Measurements from ENCODE around the gene SSBP3.
A peak's percentile ranks its signal among the peaks of the same experiment; 100 is the strongest.
"Not testable (repeated sequence)": the region's sequence is repeated elsewhere in the genome, so short reads cannot be mapped to it uniquely, and the experiment has no call there.

SSBP3 gene

DNA sequence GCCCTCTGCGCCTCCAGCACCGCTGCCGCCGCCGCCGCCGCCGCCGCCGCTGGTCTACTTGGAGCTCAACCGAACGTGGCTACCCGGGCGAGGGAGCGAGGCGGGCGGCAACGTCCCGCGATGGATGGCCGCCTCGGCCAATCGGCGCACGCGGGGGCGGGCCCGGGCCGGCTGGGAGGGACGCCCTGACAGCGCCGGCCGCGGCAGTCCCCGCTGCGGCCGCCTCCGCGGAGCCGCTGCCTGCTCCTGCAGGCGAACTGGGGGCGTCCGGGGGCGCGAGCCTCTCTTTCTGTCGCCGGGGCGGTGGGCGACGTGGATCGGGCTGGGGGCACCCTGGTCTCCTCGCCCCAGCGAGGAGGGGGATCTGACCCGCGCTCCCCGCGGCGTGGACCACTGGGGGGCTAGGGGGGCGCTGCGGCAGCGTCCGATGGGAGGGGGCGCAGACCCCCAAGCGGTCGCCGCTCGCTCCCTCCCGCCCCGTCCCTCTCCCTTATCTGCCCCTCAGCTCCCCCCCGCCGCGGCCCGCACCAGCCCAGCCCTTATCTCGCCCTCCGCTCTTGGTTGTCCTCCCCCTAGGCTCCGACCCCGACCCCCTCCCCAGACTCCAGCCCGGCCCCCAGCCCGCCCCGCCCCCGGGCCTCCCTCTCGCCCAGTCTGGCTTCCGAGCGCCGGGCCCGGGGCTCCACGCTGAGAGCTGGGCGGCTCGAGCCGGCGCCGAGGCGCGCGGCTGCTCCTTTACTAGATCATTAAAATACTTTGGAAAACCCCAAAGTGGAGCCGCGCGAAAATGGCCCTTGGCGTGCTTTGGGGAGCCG is at the start of gene SSBP3:
TSS of gene SSBP3 (minus strand) at position 56 of the 815 bp plus-strand sequence.
- peak; percentile 80 for DNase-seq (ENCODE audit: low read depth)

DNA sequence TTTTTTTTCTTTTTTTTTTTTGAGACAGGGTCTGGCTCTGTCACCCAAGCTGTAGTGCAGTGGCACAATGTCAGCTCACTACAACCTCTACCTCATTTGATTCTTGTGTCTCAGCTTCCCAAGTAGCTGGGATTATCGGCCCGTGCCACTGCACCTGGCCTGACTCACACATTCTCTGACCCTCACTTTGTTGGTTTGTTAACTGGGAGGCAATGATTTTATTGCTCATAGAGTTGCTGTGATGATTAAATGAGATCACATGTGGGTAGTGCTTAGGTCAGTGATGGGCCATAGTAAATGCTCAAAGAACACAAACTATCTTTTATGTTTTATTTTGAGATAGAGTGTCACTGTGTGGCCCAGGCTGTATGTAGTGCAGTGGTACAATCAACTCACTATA is 47.3 kb upstream of the SSBP3 start:
- no peak for DNase-seq (ENCODE audit: low read depth)

DNA sequence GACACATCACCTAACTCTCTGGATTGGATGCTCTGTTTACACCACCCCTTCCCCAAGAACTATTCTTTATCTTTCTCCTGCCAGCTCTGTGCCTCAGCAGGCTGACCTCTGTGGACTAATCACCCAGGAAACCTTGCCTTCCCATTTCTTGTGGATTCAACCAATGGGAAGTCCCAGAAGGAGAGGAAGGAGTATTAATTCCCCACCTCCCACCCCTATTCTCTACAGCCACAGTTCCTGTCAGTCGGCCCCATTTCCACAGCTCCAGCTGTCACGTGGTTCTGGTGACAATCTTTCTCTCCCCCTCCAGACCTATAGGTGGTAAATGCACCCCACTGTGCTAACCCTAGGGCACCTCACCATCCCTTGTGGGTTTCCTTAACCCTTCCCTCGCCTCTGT is 46.8 kb upstream of the SSBP3 start:
- no peak for DNase-seq (ENCODE audit: low read depth)

DNA sequence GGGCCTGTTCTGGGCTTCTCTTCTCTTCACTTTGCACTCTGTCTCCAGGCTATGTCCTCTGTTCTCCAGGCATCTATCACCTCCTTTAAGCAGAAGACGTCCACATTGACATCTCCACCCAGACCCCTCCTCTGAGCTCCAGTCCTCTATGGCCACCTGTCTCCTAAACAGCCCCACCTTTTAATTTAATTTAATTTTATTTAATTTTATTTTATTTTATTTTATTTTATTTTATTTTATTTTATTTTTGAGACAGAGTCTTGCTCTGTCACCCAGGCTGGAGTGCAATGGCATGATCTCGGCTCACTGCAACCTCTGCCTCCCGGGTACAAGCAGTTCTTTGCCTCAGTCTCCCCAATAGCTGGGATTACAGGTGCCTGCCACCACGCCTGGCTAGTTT is 43.2 kb upstream of the SSBP3 start:
- not testable (repeated sequence) for DNase-seq (ENCODE audit: low read depth)

DNA sequence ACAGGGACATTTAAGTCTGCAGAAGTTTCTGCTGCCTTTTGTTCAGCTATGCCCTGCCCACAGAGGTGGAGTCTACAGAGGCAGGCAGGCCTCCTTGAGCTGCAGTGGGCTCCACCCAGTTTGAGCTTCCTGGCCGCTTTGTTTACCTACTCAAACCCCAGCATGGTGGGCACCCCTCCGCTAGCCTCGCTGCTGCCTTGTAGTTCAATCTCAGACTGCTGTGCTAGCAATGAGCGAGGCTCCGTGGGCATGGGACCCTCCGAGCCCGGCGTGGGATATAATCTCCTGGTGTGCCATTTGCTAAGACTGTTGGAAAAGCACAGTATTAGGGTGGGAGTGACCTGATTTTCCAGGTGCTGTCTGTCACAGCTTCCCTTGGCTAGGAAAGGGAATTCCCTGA is 42.6 kb upstream of the SSBP3 start:
- not testable (repeated sequence) for DNase-seq (ENCODE audit: low read depth)

DNA sequence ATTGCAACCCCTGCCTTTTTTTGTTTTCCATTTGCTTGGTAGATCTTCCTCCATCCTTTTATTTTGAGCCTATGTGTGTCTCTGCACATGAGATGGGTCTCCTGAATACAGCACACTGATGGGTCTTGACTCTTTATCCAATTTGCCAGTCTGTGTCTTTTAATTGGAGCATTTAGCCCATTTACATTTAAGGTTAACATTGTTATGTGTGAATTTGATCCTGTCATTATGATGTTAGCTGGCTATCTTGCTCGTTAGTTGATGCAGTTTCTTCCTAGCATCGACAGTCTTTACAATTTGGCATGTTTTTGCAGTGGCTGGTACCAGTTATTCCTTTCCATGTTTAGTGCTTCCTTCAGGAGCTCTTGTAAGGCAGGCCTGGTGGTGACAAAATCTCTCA is 40.9 kb upstream of the SSBP3 start:
- not testable (repeated sequence) for DNase-seq (ENCODE audit: low read depth)

DNA sequence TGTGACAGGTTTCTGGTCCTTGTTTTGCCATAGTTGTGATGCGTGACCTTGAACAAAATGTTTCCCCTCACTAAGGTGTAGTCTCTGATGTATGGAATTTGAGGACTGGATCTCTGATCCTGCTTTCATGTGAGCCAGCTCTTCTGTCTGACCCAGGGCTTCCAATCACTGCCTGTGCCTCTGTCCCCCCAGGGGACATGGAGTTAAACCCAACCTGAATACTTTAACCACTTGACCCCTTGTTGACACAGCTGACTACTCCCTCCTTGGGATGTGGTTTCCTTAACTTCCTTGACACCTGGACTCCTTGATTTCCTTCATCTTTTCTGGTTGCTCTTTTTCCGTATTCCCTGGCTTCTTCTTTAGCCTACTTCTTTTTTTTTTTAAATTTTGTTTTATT is 36.0 kb upstream of the SSBP3 start:
- DNase-seq (ENCODE audit: low read depth): no peak

DNA sequence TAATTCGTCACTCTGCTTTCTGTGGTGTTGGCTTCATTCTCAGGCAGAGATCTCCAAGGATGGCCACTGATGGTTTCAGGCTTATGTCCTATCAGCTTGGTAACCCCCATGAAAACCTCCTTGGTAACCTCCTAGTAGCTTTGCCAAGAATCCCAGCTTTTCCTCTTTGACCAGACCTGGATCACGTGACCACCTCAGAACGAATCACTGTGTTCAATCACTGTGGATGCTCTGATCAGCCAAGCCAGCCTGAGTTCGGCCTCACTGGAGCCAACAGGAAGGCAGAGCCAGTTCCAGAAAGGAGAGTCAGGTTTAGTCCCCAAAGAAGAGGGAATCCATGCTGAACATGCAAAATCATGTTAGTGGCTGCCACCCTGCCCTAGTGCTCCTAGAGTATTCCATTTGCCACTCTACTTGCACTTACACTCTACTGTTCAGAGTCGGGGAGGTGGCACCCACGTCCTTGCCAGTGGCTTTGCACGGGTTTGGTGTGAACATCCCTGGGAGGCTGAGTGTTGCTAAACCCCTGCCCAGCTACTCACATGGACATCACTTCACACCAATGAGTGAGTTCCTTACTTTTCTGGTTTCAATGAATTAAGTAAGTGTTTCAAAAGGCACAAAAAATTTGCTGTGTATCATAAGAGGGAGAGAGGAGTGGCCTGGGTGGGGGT is 33.5 kb upstream of the SSBP3 start:
- DNase-seq (ENCODE audit: low read depth): no peak

DNA sequence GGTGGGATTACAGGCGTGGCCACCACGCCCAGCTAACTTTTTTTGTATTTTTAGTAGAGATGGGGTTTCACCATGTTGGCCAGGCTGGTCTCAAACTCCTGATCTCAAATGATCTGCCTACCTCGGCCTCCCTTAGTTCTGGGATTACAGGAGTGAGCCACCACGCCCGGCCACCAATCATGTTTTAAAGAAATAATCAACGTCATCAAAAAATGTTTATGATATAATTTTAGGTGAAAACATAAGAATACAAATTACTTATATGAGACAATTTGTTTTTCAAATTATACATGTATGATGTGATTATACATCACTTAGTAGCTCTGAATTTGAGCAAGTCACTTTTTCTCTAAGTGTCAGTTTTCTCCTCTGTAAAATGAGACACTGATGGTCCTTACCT is 31.6 kb upstream of the SSBP3 start:
- DNase-seq (ENCODE audit: low read depth): no peak

DNA sequence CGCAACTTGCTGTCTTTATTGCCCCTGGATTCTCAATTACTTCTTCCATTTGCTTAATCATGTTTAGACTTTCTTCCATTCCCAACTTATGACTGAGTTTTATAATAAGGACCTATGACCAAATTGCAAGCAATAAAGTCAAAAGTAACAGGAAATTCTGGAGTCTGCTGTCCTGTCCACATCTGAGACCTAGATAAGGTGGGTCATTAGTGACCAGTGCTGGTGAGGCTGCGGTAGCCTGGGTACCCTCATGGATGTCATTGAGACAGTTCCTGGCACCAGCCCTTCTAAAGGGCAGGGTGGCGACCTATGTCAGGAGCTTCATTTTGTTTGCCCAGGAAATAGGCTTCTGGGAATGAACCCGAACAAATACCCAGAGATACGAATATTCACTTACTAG is 30.6 kb upstream of the SSBP3 start:
- no peak for DNase-seq (ENCODE audit: low read depth)

DNA sequence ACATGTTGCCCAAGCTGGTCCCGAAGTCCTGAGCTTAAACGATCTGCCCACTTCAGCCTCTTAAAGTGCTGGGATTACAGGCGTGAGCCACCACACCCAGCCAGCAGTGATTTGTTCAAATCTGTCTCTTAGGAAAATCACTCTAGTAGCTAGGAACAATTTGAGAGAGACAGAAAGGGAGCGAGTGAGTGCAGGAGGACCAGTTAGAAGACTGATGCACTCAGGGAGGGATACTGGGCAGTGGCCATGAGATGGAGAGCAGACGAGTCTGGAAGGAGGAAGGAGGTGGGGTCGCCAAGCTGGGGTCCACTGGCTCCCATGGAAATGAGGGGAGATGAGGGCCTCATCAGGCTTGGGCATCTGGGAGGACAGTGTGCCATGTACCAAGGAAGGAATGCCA is 23.6 kb upstream of the SSBP3 start:
- DNase-seq (ENCODE audit: low read depth): no peak

DNA sequence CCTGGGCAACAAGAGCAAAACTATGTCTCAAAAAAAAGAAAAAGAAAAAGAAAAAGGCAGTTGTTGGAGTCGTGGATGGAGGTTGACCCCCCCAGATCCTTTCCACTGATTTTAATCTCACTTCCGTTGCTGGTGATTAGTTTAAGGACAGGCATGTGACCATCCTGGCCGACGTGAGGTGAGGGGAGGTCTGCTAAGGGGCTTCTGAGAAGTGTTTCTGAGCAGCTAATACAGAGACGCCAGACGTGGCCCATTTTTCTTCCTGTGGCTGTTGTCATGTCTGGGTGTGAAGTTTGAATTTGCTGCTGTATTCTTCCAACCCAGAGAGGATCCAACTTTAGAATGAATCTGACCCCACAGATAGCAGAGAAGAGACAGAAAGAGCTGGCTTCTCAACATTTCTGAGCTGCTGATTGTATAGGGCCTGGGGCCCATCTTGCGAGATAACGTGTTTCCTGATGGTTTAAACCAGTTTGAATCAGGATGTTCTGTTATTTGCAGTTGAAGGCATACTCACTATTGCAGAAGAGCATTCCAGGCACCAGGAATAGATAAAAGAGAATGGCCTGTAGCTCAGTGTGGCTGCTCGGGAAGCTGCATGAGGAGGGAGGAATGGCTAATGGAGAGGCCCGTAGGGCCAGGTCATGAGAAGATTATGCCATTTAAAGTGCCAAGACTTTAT is 22.8 kb upstream of the SSBP3 start:
- DNase-seq (ENCODE audit: low read depth): no peak

DNA sequence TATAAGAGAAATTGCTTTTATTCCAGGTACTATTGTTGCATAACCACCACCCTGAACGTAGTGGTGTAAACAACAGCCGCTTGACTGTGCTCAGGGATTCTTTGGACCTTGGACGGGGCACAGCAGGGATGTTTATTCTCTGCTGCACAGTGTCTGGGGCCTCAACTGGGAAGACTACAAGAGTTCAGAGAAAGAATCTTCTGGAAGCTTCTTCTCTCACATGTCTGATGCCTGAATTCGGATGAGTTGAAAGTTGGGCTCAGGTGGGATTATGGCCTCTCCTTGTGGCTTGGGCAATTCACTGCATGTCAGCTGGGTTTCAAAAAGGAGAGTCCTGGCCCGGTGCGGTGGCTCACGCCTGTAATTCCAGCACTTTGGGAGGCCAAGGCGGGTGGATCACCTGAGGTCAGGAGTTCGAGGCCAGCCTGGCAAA is 19.0 kb upstream of the SSBP3 start:
- DNase-seq (ENCODE audit: low read depth): no peak

DNA sequence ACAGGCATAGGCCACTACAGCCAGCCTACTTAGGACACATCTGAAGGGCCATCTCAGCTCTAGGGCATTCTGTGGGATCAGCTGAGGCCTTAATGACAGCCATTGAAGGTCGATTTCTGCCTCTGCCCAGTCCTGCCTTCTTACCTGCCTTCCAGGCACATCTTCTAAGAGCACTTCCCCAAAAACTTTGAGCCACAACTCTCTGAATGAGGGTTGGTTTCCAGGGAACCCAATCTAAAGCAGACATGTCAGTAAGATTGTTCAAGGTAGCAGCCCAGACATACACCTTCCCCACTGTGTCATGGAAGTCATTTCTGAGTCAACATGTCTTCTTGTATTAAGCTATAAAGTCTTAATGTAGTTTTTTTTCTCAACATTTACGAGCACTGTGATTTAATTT is 18.2 kb upstream of the SSBP3 start:
- DNase-seq (ENCODE audit: low read depth): no peak

DNA sequence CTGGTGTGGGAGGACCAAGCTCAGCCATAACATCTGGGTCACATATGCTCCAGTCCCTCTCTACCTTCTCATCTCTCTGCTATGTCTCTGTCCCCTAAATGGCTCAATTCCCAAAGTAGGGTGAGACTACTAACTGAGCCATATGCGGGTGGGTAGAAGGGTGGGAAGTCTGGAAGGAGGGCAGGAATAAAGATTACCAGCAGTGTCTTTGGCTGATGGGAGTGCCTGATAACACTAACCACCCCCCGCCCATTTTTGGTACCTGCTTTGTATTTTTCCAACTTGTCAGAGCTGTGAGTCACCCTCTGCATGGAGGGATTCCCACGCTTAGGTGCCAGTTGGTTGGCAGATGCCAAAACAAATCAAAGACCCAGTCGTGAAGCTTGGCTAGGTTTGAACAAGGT is 14.9 kb upstream of the SSBP3 start:
- DNase-seq (ENCODE audit: low read depth): no peak

DNA sequence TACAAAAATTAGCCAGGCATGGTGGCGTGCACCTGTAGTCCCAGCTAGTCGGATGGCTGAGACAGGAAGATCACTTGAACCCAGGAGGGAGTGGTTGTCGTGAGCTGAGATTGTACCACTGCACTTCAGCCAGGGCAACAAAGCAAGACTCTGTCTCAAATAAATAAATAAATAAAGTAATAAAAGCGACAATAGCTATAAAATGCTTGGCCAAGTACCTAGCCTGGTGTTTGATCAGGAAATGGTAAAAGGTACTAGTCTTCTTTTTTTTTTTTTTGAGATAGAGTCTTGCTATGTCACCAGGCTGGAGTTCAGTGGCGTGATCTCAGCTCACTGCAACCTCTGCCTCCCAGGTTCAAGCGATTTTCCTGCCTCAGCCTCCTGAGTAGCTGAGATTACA is 12.4 kb upstream of the SSBP3 start:
- DNase-seq (ENCODE audit: low read depth): not testable (repeated sequence)

DNA sequence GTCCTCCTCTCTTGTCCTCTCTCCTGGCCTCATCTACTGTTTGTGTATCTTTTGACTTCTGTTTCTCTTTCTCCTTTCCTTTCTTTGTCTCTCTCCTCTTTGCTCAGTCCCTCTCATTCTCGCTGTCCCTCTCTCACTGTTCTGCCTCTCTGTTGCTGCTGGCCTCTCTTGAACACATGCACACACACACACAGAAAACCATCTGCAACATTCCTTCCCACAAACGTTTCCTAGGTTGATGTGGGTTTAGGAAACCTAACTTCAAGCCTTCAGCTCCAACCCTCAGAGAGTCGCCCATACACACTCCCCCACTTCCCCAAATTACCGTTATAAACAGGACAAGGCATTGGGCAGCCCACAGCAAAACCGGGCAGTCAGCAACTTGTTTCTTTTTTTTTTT is 10.9 kb upstream of the SSBP3 start:
- DNase-seq (ENCODE audit: low read depth): no peak

DNA sequence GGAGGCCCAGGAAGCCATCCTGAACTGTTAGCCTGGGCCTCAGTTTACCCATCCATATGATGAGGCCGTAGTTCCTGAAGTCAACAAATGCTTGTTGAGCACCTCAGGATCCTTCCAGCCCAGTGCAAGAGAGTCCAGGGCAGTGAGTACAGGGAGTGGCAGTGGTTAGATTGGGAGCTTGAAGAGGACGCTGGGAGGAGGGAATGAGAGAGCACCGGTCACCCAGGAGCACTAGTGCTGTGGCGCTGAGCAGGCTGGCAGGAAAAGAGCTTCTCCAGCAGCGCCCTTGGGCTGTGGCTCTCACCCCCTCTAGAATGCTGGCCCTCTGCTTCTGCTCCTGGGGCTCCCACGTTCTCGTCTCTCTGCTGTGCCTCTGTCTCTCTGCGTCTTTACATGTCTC is 10.2 kb upstream of the SSBP3 start:
- DNase-seq (ENCODE audit: low read depth): no peak

DNA sequence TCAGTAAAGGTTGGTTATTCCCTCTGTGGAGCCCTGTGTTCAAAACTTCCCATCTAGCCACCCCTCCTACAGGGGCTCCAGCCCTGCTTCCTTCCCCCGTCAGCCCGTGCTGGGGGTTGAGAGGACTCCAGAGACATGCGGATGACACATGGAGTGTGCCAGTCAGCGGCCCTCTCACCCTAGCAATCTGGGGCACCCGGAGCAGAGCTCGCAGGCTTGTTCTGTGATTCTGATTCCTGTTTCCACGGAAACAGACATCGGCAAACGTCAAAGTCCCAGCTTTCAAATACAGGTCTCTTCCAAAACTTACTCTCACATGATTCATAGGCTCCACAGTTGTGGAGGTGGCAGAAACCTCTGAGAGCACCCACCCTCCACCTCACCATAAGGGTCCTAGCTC is 9.8 kb upstream of the SSBP3 start:
- DNase-seq (ENCODE audit: low read depth): no peak

DNA sequence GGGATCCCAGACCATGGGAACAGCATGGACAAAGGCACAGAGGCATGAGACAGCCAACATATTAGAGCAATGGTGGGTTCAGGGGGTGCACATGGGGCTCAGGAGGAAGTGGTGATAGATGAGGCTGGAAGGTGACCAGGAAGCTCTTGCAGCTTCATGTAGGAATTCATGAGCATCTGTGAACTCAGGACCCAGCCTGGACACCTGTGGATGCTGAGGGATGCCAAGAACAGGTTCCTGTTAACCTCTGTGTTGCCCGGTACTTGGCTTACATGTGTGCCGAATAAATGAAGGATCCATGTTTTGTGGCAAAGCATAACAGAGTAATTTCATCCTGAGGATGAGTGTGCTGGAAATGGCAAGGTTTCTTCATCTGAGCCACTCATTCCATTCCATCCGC is 9.3 kb upstream of the SSBP3 start:
- no peak for DNase-seq (ENCODE audit: low read depth)

DNA sequence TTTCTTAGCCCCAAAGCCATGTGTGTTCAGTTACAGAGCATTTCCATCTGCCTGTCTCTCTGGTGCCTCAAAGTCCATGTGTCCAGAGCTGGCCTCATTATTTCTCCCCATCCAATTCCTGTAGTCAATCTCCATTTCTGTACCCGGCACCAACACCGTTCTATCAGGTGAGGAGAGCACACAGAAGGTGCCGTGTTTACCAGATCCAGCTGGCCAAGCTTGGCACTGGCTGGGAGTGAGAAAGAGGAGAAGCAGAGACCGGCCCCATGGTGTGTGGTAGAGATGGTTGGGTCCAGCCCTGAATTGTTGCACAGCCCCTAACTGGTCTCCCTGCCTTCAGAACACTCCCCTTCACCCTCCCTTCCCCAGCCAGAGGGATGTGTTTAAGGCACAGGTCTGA is 7.5 kb upstream of the SSBP3 start:
- no peak for DNase-seq (ENCODE audit: low read depth)

DNA sequence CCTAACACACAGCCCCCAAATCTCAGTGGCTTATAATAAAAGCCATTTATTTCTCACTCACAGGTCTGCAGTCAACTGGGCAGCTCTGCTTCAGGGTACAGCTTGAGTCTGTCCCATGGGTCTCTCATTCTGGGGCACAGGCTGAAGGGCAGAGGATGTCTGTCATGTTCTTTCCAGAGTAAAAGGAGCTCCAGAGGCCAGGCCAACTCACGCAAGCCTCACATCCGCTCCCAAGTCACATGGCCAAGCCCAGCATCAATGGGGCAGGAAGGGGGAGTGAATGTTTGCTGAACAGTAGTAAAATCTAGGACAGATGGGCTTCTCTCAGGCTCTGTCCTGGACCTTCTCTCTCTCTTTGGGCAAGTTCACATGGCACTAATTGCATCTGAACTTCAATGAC is 7.1 kb upstream of the SSBP3 start:
- DNase-seq (ENCODE audit: low read depth): no peak

DNA sequence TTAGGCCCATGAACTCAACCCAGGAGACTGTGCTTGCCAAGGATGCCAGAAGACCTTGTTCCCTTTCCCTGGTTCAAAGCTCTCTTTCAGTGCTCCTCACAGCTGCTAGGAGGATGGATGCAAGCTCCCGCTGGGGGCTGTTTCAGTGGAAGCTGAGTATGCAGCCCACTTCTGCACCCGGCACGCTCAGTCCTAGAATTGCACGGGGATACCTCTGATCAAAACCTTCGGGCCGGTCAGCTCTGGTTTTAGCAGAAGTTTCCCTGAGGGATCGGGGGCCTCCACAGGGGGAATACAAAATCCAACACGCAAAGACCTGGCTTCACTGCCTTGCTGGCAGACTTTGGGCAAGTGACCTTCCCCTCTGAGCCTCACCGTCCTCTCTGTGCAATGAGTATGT is 4.2 kb upstream of the SSBP3 start:
- no peak for DNase-seq (ENCODE audit: low read depth)
